Peyer's patch (tissue), 4 donors: ENCODE results near the gene GTSE1. TPM values are rescaled to one million over a fixed set of nuclear protein-coding genes. Genes with fewer than 3 reads are reported as not detected.
A peak's percentile ranks its signal among the peaks of the same experiment; 100 is the strongest.

Experiments used
- DNase-seq, 3 donors: peaks; one replicate each; pipeline ENCODE4 v3.0.0-alpha.2; 2017 to 2019
- H3K27ac ChIP-seq, 4 donors: fragments of 200-600 bp; sonication (generic); one replicate each; pipeline ENCODE4 v1.5.1; 2016 to 2019
- H3K27me3 ChIP-seq, 2 donors: fragments of 200-600 bp; sonication (generic); one replicate each; pipeline ENCODE4 v1.5.1; 2019
- H3K36me3 ChIP-seq, 3 donors: fragments of 200-600 bp; sonication (generic); one replicate each; pipeline ENCODE4 v1.5.1; 2016 to 2019
- H3K4me1 ChIP-seq, 4 donors: fragments of 200-600 bp; sonication (generic); one replicate each; pipeline ENCODE4 v1.5.1; 2016 to 2019
- H3K4me3 ChIP-seq, 4 donors: fragments of 200-600 bp; sonication (generic); 1 replicate in 3 of 4; 2 replicates in 1 of 4; pipeline ENCODE4 v1.5.1; 2016 to 2019; ENCODE audit warnings: mild to moderate bottlenecking in 1 of 4
- H3K9me3 ChIP-seq, 4 donors: fragments of 200-600 bp; sonication (generic); one replicate each; pipeline ENCODE4 v1.5.1; 2016 to 2019; ENCODE audit warnings: mild to moderate bottlenecking in 1 of 4
- CTCF ChIP-seq, 6 experiments: fragments of 450-650 bp in 4 of 6; fragments of 200-600 bp in 2 of 6; sonication (generic) in 1 of 6; IDR thresholded peaks; one replicate each; pipeline ENCODE4 v1.5.1; 2017 to 2019; ENCODE audit warnings: antibody characterized with exemption in 6 of 6, mild to moderate bottlenecking in 3 of 6, moderate library complexity in 1 of 6
- POLR2A ChIP-seq, 2 donors: fragments of 450-650 bp; IDR thresholded peaks; one replicate each; pipeline ENCODE4 v1.5.1; 2017; ENCODE audit warnings: antibody characterized with exemption in 2 of 2, mild to moderate bottlenecking in 2 of 2, moderate library complexity in 2 of 2
- total RNA-seq, 4 donors: library from RNA; depleted of rRNA; stranded (reverse); fragments of >200 nt; gene quantifications; one replicate each; pipeline ENCODE4 v1.1.0, GENCODE V29; 2016

Gene GTSE1
- total RNA-seq, 4 donors from 2014 or later, result 2.3 to 14.9 (median 5.9) TPM

GRCh38 chr22:46373921-46374662, 77.4 kb downstream of the GTSE1 start:
- Histone ChIP-seq H3K4me3 (no peak overlapping the region), H3K4me1 (peaks cover 0 to 45% (median 2%) of the 10 kb centered on the region in 4 donors), H3K27me3 (no peaks in the 10 kb centered on the region), H3K36me3 (no peaks in the 10 kb centered on the region), H3K27ac (peak overlapping the region in 1 of 4 donors; percentile 61), H3K9me3 (peaks cover 0 to 8% (median 0%) of the 10 kb centered on the region in 4 donors)
- DNase-seq, result no peak
- TF ChIP-seq POLR2A (IDR thresholded peaks at IDR 0.05) (no peak), CTCF (IDR thresholded peaks at IDR 0.05) (no peak)

GRCh38 chr22:46374663-46375474, 78.2 kb downstream of the GTSE1 start:
- peak in 1 of 3 donors; percentile 78 for DNase-seq
- H3K27me3 ChIP-seq, result no peaks in the 10 kb centered on the region

GRCh38 chr22:46376111-46376510, 79.4 kb downstream of the GTSE1 start:
- TF ChIP-seq CTCF (IDR thresholded peaks at IDR 0.05), result no peak
- Histone ChIP-seq H3K9me3 (peaks cover 0 to 8% (median 0%) of the 10 kb centered on the region in 4 donors), H3K36me3 (no peaks in the 10 kb centered on the region), H3K4me1 (peaks cover 0 to 42% (median 0%) of the 10 kb centered on the region in 4 donors), H3K27me3 (no peaks in the 10 kb centered on the region), H3K27ac (no peak overlapping the region), H3K4me3 (no peak overlapping the region)
- no peak for DNase-seq

More at GRCh38 chr22:46374663-46375474, 78.2 kb downstream of the GTSE1 start:
- H3K36me3 ChIP-seq, result no peaks in the 10 kb centered on the region
- peak overlapping the region in 2 of 4 donors; percentile 8 to 61 for H3K27ac ChIP-seq
- peaks cover 0 to 45% (median 2%) of the 10 kb centered on the region in 4 donors for H3K4me1 ChIP-seq
- H3K4me3 ChIP-seq, result no peak overlapping the region
- H3K9me3 ChIP-seq, result peaks cover 0 to 8% (median 0%) of the 10 kb centered on the region in 4 donors
- TF ChIP-seq POLR2A (IDR thresholded peaks at IDR 0.05) (peak in 1 of 2 donors; percentile 23), CTCF (IDR thresholded peaks at IDR 0.05) (no peak)

GRCh38 chr22:46376908-46377524, 80.3 kb downstream of the GTSE1 start:
- no peak overlapping the region for H3K4me3 ChIP-seq
- no peaks in the 10 kb centered on the region for H3K27me3 ChIP-seq
- no peaks in the 10 kb centered on the region for H3K36me3 ChIP-seq
- peak overlapping the region in 1 of 4 donors; percentile 75 for H3K27ac ChIP-seq
- H3K9me3 ChIP-seq, result peaks cover 0 to 8% (median 0%) of the 10 kb centered on the region in 4 donors
- peaks cover 0 to 42% (median 0%) of the 10 kb centered on the region in 4 donors for H3K4me1 ChIP-seq
- no peak for TF ChIP-seq CTCF (IDR thresholded peaks at IDR 0.05)
- no peak for TF ChIP-seq POLR2A (IDR thresholded peaks at IDR 0.05)
- no peak for DNase-seq
